ENCODE results near the gene CSRP1. TPM values are rescaled to one million over a fixed set of nuclear protein-coding genes. Genes with fewer than 3 reads are reported as not detected.

Gene CSRP1
- total and polyA plus RNA-seq, 9 of the 15 experiments (the other 6 are each of a cell fraction or from before 2014, with no cell fraction given): 6.8 to 39.4 (median 23.7) TPM

- H3K4me3 ChIP-seq: no peak overlapping the region
- H3K79me2 ChIP-seq (ENCODE audit: control insufficient read depth, insufficient read depth, low read length): no peaks in the 10 kb centered on the region
- BruUV-seq (replicated peaks): no TSS peak
- H3K36me3 ChIP-seq (ENCODE audit: control insufficient read depth, insufficient read depth, low read length): no peaks in the 10 kb centered on the region
- in situ Hi-C loops (cut with MboI) (no loop called here), intact Hi-C loops (cut with micrococcal nuclease) (no loop called here)
- peaks cover 0 to 17% of the 10 kb centered on the region in 2 experiments; a peak in 2 of 5 replicates for H3K4me1 ChIP-seq (replicated peaks in 1 of 2; ENCODE audit: control insufficient read depth in 2 of 2, insufficient read depth in 2 of 2, low read length in 2 of 2)
- WGBS (ENCODE audit: insufficient coverage, low coverage, missing lambda C conversion rate): 2% methylated on average over 4 of the region's 4 CpGs
- H3K9me3 ChIP-seq (replicated peaks; ENCODE audit: control insufficient read depth, insufficient read depth, low read depth, low read length): no peaks in the 10 kb centered on the region
- FAIRE-seq (no peak), ATAC-seq (no peak), DNase-seq (ENCODE audit: extremely low read depth in 1 of 4, low spot score in 3 of 4) (no peak)
- POLR2A ChIA-PET: no interaction called here
- TF ChIP-seq MECOM (CRISPR knock-in tag; IDR thresholded peaks at IDR 0.05): no peak
- no peak for TF ChIP-seq TCF15 (CRISPR knock-in tag; IDR thresholded peaks at IDR 0.05)
- TF ChIP-seq ZNF444 (CRISPR knock-in tag; IDR thresholded peaks at IDR 0.05): no peak
- no peak for TF ChIP-seq HBP1 (CRISPR knock-in tag; IDR thresholded peaks at IDR 0.05)
- no peak for TF ChIP-seq RUNX1 (IDR thresholded peaks at IDR 0.05; ENCODE audit: low read depth)
- no peak for TF ChIP-seq ESRRB (CRISPR knock-in tag; IDR thresholded peaks at IDR 0.05; ENCODE audit: borderline replicate concordance)
- TF ChIP-seq SREBF1 (IDR thresholded peaks at IDR 0.05; ENCODE audit: borderline replicate concordance, low read depth, low read length): no peak
- no peak for TF ChIP-seq RBM39 (optimal IDR thresholded peaks at IDR 0.05; ENCODE audit: low read depth, low read length)
- CTCF ChIA-PET (ENCODE audit: low intra/inter-chr PET ratio): no interaction called here
- H3K4me2 ChIP-seq (ENCODE audit: insufficient read depth, low read length): no peak overlapping the region
- peaks cover 3% of the 10 kb centered on the region for H3K9me1 ChIP-seq (ENCODE audit: control insufficient read depth, insufficient read depth, low read length)
- H3K27ac ChIP-seq (ENCODE audit: extremely low read depth, low read depth, low read length): no peak overlapping the region
- H3K9ac ChIP-seq (ENCODE audit: insufficient read depth in 1 of 2, low read depth in 2 of 2, low read length in 2 of 2): no peak overlapping the region
- H4K20me1 ChIP-seq (replicated peaks; ENCODE audit: control insufficient read depth, insufficient read depth, low read length): no peaks in the 10 kb centered on the region
- no peak overlapping the region for H2AFZ ChIP-seq (ENCODE audit: low read depth, low read length)
- peaks cover 42 to 62% of the 10 kb centered on the region in 2 experiments for H3K27me3 ChIP-seq (ENCODE audit: control insufficient read depth in 2 of 2, insufficient read depth in 2 of 2, low read length in 2 of 2)
Observed at GRCh38 chr1:201470581-201470980, 36.3 kb downstream of the CSRP1 start.
